ENCODE measurements around the gene KCNQ1. TPM values are rescaled to one million over a fixed set of nuclear protein-coding genes. Genes with fewer than 3 reads are reported as not detected.

KCNQ1 gene
- total and polyA plus RNA-seq, 2 of the 13 experiments (the other 11 are each of a cell fraction or from before 2014, with no cell fraction given) = 0.02 to 0.08 TPM

DNA sequence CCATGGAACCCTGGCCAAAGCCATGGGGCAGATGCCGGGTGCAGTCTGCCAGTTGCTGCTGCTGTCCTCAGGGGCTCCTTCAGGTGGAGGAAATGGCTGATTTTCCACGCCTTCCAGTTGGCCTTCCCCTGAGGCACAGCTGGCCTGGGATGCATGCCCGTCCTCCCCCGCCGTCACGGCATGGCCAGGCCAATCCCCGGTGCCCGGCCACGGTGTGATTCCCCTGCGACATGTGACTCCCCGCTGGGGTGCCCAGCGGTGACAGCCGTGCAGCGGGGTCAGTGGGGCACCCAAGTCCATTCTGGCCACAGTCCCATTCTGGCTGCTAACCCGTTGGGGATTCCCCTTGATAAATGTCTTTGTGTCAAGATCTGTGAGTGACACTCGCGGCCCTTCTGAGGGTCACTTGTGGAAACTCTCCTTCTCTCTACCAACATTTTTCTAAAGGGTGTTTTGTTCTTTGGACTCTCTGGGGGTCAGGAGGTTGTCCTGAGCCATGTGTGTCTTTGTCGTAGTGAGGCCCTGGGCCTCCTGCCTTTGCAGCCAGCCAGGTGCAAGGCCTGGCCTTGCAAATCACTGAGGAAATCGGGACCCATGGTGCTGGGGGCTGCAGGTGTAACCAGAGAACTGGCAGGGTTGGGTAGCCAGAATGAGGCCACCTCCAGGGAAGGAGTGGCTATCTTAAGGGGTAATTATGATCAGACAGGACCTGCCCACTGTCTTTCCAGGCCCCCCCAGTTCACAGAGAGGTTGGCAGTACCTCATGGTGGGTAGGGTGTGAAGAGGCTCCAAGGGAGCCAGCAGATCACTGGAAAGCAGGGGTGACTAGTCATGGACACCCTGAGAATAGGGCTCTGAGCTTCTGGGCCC is 217.9 kb downstream of the KCNQ1 start:
- no peak overlapping the region for H3K4me3 ChIP-seq (replicated peaks in 1 of 3; ENCODE audit: insufficient read depth in 1 of 3, low read depth in 2 of 3, low read length in 3 of 3)
- in situ Hi-C loops (cut with HindIII; ENCODE audit: extremely low pct_ligation_motif_present, low pct_unique_long_range_greater_than_20kb) = loop anchor here (10.0 kb wide), 1 partner anchor 128 kb away; no protein-coding TSS in a partner anchor
- H3K79me2 ChIP-seq (ENCODE audit: insufficient read depth, low read length) = peaks cover 30% of the 10 kb centered on the region
- H3K36me3 ChIP-seq (replicated peaks in 1 of 2; ENCODE audit: control insufficient read depth in 1 of 2, insufficient read depth in 2 of 2, low read length in 2 of 2) = peaks cover 14 to 52% of the 10 kb centered on the region in 2 experiments
- intact Hi-C loops (cut with micrococcal nuclease; ENCODE audit: unreplicated experiment) = no loop called here
- no TSS peak for BruUV-seq (replicated peaks)
- WGBS (ENCODE audit: low lambda C conversion rate) = 88% methylated on average over 16 of the region's 19 CpGs
- peak overlapping the region; percentile 32 for H3K27ac ChIP-seq (ENCODE audit: extremely low read length, insufficient read depth, low read length)
- peaks cover 4% of the 10 kb centered on the region; the same call in 1 of the 2 replicates for H3K9me3 ChIP-seq (ENCODE audit: low read length)
- H3K4me1 ChIP-seq (ENCODE audit: insufficient read depth, low read length) = peaks cover 59% of the 10 kb centered on the region
- CTCF ChIA-PET (ENCODE audit: low intra/inter-chr PET ratio, low total read pairs) = no interaction called here
- no peak overlapping the region for H3K9ac ChIP-seq (ENCODE audit: insufficient read depth, low read depth, low read length)
- DNase-seq (ENCODE audit: low spot score) (no peak), FAIRE-seq (no peak), ATAC-seq (peak; percentile 6; the same call in 2 of the 3 replicates)
- no peak overlapping the region for H3K4me2 ChIP-seq (ENCODE audit: low read depth, low read length)
- H3K27me3 ChIP-seq (ENCODE audit: control insufficient read depth in 1 of 2, insufficient read depth in 2 of 2, low read length in 2 of 2) = no peaks in the 10 kb centered on the region
- POLR2A ChIA-PET = no interaction called here
- H2AFZ ChIP-seq (ENCODE audit: low read length) = no peak overlapping the region
- peaks cover 87% of the 10 kb centered on the region for H4K20me1 ChIP-seq (ENCODE audit: insufficient read depth, low read length)
- TF ChIP-seq ZNF331 (CRISPR knock-in tag; IDR thresholded peaks at IDR 0.05) (0 out of 2 replicates have a peak, but pooled peaks have one; percentile 2), ZNF546 (CRISPR knock-in tag; conservative IDR thresholded peaks at IDR 0.05) (no peak), NFRKB (IDR thresholded peaks at IDR 0.05) (no peak), AGO1 (IDR thresholded peaks at IDR 0.05; ENCODE audit: low read depth, low read length, poor library complexity, severe bottlenecking) (peak; percentile 86), TOPORS (CRISPR knock-in tag; IDR thresholded peaks at IDR 0.05) (no peak), TEAD3 (CRISPR knock-in tag; optimal IDR thresholded peaks at IDR 0.05; ENCODE audit: borderline replicate concordance) (no peak), SSRP1 (CRISPR knock-in tag; IDR thresholded peaks at IDR 0.05) (peak; percentile 16; the same call in 1 of the 2 replicates), ZMYM4 (CRISPR knock-in tag; IDR thresholded peaks at IDR 0.05) (peak; percentile 31; the same call in 1 of the 2 replicates), ZFP36 (IDR thresholded peaks at IDR 0.05; ENCODE audit: borderline replicate concordance, low read depth, low read length, partially characterized antibody) (no peak), AKAP8 (CRISPR knock-in tag; IDR thresholded peaks at IDR 0.05) (no peak), RNF2 (conservative IDR thresholded peaks at IDR 0.05; ENCODE audit: low read depth) (no peak), ARID2 (CRISPR knock-in tag; IDR thresholded peaks at IDR 0.05; ENCODE audit: borderline replicate concordance) (no peak), POGZ (CRISPR knock-in tag; IDR thresholded peaks at IDR 0.05) (no peak), FOXA3 (CRISPR knock-in tag; IDR thresholded peaks at IDR 0.05) (no peak), PCBP2 (optimal IDR thresholded peaks at IDR 0.05; ENCODE audit: low read depth, low read length, poor library complexity, severe bottlenecking) (no peak), ZNF678 (CRISPR knock-in tag; IDR thresholded peaks at IDR 0.05) (no peak), ZNF333 (CRISPR knock-in tag; IDR thresholded peaks at IDR 0.05; ENCODE audit: borderline replicate concordance) (no peak), ZNF782 (CRISPR knock-in tag; IDR thresholded peaks at IDR 0.05; ENCODE audit: borderline replicate concordance) (no peak), EED (CRISPR knock-in tag; IDR thresholded peaks at IDR 0.05) (no peak)
- TF ChIP-seq, protein P1, sequence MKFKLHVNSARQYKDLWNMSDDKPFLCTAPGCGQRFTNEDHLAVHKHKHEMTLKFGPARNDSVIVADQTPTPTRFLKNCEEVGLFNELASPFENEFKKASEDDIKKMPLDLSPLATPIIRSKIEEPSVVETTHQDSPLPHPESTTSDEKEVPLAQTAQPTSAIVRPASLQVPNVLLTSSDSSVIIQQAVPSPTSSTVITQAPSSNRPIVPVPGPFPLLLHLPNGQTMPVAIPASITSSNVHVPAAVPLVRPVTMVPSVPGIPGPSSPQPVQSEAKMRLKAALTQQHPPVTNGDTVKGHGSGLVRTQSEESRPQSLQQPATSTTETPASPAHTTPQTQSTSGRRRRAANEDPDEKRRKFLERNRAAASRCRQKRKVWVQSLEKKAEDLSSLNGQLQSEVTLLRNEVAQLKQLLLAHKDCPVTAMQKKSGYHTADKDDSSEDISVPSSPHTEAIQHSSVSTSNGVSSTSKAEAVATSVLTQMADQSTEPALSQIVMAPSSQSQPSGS (CRISPR knock-in tag; IDR thresholded peaks at IDR 0.05) = no peak
- TF ChIP-seq, protein P2, sequence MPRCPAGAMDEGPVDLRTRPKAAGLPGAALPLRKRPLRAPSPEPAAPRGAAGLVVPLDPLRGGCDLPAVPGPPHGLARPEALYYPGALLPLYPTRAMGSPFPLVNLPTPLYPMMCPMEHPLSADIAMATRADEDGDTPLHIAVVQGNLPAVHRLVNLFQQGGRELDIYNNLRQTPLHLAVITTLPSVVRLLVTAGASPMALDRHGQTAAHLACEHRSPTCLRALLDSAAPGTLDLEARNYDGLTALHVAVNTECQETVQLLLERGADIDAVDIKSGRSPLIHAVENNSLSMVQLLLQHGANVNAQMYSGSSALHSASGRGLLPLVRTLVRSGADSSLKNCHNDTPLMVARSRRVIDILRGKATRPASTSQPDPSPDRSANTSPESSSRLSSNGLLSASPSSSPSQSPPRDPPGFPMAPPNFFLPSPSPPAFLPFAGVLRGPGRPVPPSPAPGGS (CRISPR knock-in tag; IDR thresholded peaks at IDR 0.05) = no peak
- TF ChIP-seq, protein P3, sequence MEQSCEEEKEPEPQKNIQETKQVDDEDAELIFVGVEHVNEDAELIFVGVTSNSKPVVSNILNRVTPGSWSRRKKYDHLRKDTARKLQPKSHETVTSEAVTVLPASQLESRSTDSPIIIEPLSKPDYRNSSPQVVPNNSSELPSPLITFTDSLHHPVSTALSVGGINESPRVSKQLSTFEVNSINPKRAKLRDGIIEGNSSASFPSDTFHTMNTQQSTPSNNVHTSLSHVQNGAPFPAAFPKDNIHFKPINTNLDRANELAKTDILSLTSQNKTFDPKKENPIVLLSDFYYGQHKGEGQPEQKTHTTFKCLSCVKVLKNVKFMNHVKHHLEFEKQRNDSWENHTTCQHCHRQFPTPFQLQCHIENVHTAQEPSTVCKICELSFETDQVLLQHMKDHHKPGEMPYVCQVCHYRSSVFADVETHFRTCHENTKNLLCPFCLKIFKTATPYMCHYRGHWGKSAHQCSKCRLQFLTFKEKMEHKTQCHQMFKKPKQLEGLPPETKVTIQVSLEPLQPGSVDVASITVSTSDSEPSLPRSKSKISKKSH (CRISPR knock-in tag; IDR thresholded peaks at IDR 0.05; ENCODE audit: borderline replicate concordance) = no peak

Measured in HepG2 (cell line).